HepG2 (cell line): ENCODE measurements around the gene SIRT7. TPM values are rescaled to one million over a fixed set of nuclear protein-coding genes. Genes with fewer than 3 reads are reported as not detected.
A peak's percentile ranks its signal among the peaks of the same experiment; 100 is the strongest.

Experiments used
- PHF21A ChIP-seq: sonication (generic); formaldehyde crosslinking; IDR thresholded peaks from 2 replicates; pipeline ENCODE4 v1.5.0; 2020; ENCODE audit warnings: mild to moderate bottlenecking, missing genetic modification reagents
- RBAK ChIP-seq: sonication (generic); formaldehyde crosslinking; IDR thresholded peaks from 2 replicates; pipeline ENCODE4 v1.5.1; 2020; ENCODE audit warnings: mild to moderate bottlenecking, missing genetic modification reagents
- SOX6 ChIP-seq, 2 experiments: fragments of 450-650 bp in 1 of 2; sonication (generic) in 1 of 2; formaldehyde crosslinking in 1 of 2; IDR thresholded peaks; 2 replicates each; pipeline versions ENCODE4 v1.4.0 to v1.6.1; 2017 to 2020; ENCODE audit warnings: antibody characterized with exemption in 1 of 2, mild to moderate bottlenecking in 1 of 2, missing genetic modification reagents in 1 of 2
- WIZ ChIP-seq: sonication (generic); formaldehyde crosslinking; IDR thresholded peaks from 2 replicates; pipeline ENCODE4 v1.5.1; 2020; ENCODE audit warnings: mild to moderate bottlenecking, missing genetic modification reagents
- ZSCAN29 ChIP-seq: sonication (generic); formaldehyde crosslinking; conservative IDR thresholded peaks from 2 replicates; pipeline ENCODE4 v1.4.0; 2020; ENCODE audit warnings: mild to moderate bottlenecking, missing genetic modification reagents
- ZZZ3 ChIP-seq: sonication (generic); formaldehyde crosslinking; IDR thresholded peaks from 2 replicates; pipeline ENCODE4 v1.4.0; 2020; ENCODE audit warnings: missing genetic modification reagents, mild to moderate bottlenecking, borderline replicate concordance
- polyA plus RNA-seq, 8 experiments: library from polyadenylated mRNA; depleted of rRNA in 3 of 8; stranded (reverse) in 7 of 8; unstranded in 1 of 8; fragments of >200 nt; fragmentation: Illumina TruSeq in 4 of 8; extraction: Trizol in 4 of 8; gene quantifications; 2 replicates each; pipeline versions ENCODE4 v1.2.1 to v1.2.3, GENCODE V29; 2011 to 2016; ENCODE audit warnings: low read depth in 4 of 8, missing spikeins in 1 of 8, mixed read lengths in 1 of 8; ENCODE audit not compliant: insufficient read depth in 1 of 8
- total RNA-seq, 5 experiments: library from RNA; depleted of rRNA; stranded (reverse); fragments of >200 nt; fragmentation: Illumina TruSeq; extraction: Trizol; gene quantifications; 2 replicates each; pipeline ENCODE4 v1.2.3, GENCODE V29; 2016; ENCODE audit warnings: low read depth in 1 of 5
- TF ChIP-seq, protein P1 (sequence below): IDR thresholded peaks from 2 replicates; pipeline ENCODE4 v1.6.1; 2012; ENCODE audit warnings: inconsistent platforms
- TF ChIP-seq, protein P2 (sequence below): sonication (generic); formaldehyde crosslinking; IDR thresholded peaks from 2 replicates; pipeline ENCODE4 v1.9.0; 2021; ENCODE audit warnings: missing genetic modification reagents, mild to moderate bottlenecking, borderline replicate concordance
- TF ChIP-seq, protein P3 (sequence below): IDR thresholded peaks from 2 replicates; pipeline ENCODE4 v1.6.1; 2016; ENCODE audit warnings: low read depth, missing genetic modification reagents, missing compliant biosample characterization
- TF ChIP-seq, protein P4 (sequence below): sonication (generic); formaldehyde crosslinking; IDR thresholded peaks from 2 replicates; pipeline ENCODE4 v1.8.0; 2022; ENCODE audit warnings: missing genetic modification reagents, mild to moderate bottlenecking, borderline replicate concordance
- TF ChIP-seq, protein P5 (sequence below): sonication (generic); formaldehyde crosslinking; IDR thresholded peaks from 2 replicates; pipeline ENCODE4 v1.4.0; 2020; ENCODE audit warnings: missing genetic modification reagents
- TF ChIP-seq, protein P6 (sequence below): sonication (generic); formaldehyde crosslinking; conservative IDR thresholded peaks from 2 replicates; pipeline ENCODE4 v1.8.0; 2022; ENCODE audit warnings: missing genetic modification reagents
- TF ChIP-seq, protein P7 (sequence below): sonication (generic); formaldehyde crosslinking; IDR thresholded peaks from 2 replicates; pipeline ENCODE4 v1.8.1; 2023; ENCODE audit warnings: missing genetic modification reagents, inconsistent platforms, borderline replicate concordance

The SIRT7 gene
- total and polyA plus RNA-seq, 2 of the 13 experiments (the other 11 are each of a cell fraction or from before 2014, with no cell fraction given), result 8.3 to 24.8 TPM

DNA sequence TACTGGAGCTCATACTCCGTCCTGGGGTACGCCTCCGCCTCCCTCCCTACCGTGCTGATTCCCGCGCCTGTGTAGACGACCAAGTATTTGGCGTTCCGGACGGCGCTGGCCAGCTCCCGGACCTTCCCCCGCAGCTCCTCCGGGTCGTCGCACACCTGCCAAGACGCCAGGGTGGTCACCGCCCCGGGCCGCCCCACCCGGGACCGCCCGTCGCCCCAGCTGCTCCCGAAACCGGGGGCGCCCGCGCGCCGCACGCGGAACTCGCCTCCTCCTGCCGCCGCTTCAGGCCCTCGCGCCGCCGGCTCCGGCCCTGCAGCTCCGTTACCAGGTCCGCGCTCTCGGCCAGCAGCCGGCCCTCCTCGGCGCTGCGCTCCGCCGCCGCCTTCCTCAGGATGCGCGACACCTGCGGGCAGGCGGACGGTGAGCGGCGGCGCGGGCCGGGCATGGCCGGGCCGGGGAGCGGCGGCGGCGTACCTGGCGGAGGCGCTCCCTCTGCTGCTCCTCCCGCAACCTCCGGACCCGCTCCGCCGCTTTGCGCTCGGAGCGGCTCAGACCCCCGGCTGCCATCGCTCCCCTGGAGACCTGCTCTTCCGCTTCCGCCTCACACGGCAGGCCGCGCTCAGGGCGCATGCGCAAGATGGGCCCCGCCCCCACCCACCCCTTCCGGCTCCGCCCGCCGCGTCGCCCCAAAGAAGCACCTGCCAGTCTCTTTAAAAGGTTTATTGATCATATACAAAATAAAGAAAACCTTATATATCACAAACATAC is at the start of gene SIRT7 (continued):
- TF ChIP-seq SOX6 (IDR thresholded peaks at IDR 0.05), result no peak
- no peak for TF ChIP-seq SOX6 (CRISPR knock-in tag; IDR thresholded peaks at IDR 0.05)
- no peak for TF ChIP-seq RBAK (CRISPR knock-in tag)
- TF ChIP-seq, protein P1, sequence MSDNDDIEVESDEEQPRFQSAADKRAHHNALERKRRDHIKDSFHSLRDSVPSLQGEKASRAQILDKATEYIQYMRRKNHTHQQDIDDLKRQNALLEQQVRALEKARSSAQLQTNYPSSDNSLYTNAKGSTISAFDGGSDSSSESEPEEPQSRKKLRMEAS, result peak; percentile 60
- TF ChIP-seq PHF21A (CRISPR knock-in tag), result no peak
- TF ChIP-seq, protein P2, sequence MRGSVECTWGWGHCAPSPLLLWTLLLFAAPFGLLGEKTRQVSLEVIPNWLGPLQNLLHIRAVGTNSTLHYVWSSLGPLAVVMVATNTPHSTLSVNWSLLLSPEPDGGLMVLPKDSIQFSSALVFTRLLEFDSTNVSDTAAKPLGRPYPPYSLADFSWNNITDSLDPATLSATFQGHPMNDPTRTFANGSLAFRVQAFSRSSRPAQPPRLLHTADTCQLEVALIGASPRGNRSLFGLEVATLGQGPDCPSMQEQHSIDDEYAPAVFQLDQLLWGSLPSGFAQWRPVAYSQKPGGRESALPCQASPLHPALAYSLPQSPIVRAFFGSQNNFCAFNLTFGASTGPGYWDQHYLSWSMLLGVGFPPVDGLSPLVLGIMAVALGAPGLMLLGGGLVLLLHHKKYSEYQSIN (CRISPR knock-in tag), result no peak
- no peak for TF ChIP-seq WIZ (CRISPR knock-in tag)
- TF ChIP-seq, protein P3, sequence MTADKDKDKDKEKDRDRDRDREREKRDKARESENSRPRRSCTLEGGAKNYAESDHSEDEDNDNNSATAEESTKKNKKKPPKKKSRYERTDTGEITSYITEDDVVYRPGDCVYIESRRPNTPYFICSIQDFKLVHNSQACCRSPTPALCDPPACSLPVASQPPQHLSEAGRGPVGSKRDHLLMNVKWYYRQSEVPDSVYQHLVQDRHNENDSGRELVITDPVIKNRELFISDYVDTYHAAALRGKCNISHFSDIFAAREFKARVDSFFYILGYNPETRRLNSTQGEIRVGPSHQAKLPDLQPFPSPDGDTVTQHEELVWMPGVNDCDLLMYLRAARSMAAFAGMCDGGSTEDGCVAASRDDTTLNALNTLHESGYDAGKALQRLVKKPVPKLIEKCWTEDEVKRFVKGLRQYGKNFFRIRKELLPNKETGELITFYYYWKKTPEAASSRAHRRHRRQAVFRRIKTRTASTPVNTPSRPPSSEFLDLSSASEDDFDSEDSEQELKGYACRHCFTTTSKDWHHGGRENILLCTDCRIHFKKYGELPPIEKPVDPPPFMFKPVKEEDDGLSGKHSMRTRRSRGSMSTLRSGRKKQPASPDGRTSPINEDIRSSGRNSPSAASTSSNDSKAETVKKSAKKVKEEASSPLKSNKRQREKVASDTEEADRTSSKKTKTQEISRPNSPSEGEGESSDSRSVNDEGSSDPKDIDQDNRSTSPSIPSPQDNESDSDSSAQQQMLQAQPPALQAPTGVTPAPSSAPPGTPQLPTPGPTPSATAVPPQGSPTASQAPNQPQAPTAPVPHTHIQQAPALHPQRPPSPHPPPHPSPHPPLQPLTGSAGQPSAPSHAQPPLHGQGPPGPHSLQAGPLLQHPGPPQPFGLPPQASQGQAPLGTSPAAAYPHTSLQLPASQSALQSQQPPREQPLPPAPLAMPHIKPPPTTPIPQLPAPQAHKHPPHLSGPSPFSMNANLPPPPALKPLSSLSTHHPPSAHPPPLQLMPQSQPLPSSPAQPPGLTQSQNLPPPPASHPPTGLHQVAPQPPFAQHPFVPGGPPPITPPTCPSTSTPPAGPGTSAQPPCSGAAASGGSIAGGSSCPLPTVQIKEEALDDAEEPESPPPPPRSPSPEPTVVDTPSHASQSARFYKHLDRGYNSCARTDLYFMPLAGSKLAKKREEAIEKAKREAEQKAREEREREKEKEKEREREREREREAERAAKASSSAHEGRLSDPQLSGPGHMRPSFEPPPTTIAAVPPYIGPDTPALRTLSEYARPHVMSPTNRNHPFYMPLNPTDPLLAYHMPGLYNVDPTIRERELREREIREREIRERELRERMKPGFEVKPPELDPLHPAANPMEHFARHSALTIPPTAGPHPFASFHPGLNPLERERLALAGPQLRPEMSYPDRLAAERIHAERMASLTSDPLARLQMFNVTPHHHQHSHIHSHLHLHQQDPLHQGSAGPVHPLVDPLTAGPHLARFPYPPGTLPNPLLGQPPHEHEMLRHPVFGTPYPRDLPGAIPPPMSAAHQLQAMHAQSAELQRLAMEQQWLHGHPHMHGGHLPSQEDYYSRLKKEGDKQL (CRISPR knock-in tag), result no peak
- TF ChIP-seq ZSCAN29, result peak; percentile 93; the same call in 1 of the 2 replicates
- TF ChIP-seq, protein P4, sequence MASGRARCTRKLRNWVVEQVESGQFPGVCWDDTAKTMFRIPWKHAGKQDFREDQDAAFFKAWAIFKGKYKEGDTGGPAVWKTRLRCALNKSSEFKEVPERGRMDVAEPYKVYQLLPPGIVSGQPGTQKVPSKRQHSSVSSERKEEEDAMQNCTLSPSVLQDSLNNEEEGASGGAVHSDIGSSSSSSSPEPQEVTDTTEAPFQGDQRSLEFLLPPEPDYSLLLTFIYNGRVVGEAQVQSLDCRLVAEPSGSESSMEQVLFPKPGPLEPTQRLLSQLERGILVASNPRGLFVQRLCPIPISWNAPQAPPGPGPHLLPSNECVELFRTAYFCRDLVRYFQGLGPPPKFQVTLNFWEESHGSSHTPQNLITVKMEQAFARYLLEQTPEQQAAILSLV (CRISPR knock-in tag), result no peak
- TF ChIP-seq, protein P5, sequence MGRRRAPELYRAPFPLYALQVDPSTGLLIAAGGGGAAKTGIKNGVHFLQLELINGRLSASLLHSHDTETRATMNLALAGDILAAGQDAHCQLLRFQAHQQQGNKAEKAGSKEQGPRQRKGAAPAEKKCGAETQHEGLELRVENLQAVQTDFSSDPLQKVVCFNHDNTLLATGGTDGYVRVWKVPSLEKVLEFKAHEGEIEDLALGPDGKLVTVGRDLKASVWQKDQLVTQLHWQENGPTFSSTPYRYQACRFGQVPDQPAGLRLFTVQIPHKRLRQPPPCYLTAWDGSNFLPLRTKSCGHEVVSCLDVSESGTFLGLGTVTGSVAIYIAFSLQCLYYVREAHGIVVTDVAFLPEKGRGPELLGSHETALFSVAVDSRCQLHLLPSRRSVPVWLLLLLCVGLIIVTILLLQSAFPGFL (CRISPR knock-in tag), result no peak
- TF ChIP-seq, protein P6, sequence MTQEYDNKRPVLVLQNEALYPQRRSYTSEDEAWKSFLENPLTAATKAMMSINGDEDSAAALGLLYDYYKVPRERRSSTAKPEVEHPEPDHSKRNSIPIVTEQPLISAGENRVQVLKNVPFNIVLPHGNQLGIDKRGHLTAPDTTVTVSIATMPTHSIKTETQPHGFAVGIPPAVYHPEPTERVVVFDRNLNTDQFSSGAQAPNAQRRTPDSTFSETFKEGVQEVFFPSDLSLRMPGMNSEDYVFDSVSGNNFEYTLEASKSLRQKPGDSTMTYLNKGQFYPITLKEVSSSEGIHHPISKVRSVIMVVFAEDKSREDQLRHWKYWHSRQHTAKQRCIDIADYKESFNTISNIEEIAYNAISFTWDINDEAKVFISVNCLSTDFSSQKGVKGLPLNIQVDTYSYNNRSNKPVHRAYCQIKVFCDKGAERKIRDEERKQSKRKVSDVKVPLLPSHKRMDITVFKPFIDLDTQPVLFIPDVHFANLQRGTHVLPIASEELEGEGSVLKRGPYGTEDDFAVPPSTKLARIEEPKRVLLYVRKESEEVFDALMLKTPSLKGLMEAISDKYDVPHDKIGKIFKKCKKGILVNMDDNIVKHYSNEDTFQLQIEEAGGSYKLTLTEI (CRISPR knock-in tag), result no peak
- TF ChIP-seq, protein P7, sequence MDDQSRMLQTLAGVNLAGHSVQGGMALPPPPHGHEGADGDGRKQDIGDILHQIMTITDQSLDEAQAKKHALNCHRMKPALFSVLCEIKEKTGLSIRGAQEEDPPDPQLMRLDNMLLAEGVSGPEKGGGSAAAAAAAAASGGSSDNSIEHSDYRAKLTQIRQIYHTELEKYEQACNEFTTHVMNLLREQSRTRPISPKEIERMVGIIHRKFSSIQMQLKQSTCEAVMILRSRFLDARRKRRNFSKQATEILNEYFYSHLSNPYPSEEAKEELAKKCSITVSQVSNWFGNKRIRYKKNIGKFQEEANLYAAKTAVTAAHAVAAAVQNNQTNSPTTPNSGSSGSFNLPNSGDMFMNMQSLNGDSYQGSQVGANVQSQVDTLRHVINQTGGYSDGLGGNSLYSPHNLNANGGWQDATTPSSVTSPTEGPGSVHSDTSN (CRISPR knock-in tag), result no peak
- TF ChIP-seq ZZZ3 (CRISPR knock-in tag), result no peak
